ENCODE measurements around the gene SPATA32. TPM values are rescaled to one million over a fixed set of nuclear protein-coding genes. Genes with fewer than 3 reads are reported as not detected.

SPATA32 gene
- not detected in 2 replicates for total RNA-seq

GRCh38 chr17:45261577-45262515, at the start of gene SPATA32:
TSS of gene SPATA32 (minus strand) at chr17:45262094. CDS start at chr17:45262016, 78 bp downstream.

GRCh38 chr17:45221081-45222013, 40.5 kb downstream of the SPATA32 start, which contains the start of gene FMNL1:
TSS of gene FMNL1 (plus strand) at chr17:45221885. CDS start at chr17:45222125, 240 bp downstream.

Other genes starting within 250 kb of the SPATA32 start
- gene DCAKD, start 210.5 kb downstream of the SPATA32 start, total RNA-seq, result 42.5 and 77.6 TPM in 2 replicates
- gene NMT1, start 200.8 kb downstream of the SPATA32 start, total RNA-seq, result 66.0 and 69.9 TPM in 2 replicates
- 74.5 and 178 TPM in 2 replicates for gene PLCD3, start 129.6 kb downstream of the SPATA32 start, total RNA-seq
- 2.9 and 10.6 TPM in 2 replicates for gene ACBD4, start 126.4 kb downstream of the SPATA32 start, total RNA-seq
- 9.6 and 14.8 TPM in 2 replicates for gene HEXIM1, start 113.6 kb downstream of the SPATA32 start, total RNA-seq
- gene HEXIM2, start 100.2 kb downstream of the SPATA32 start, total RNA-seq, result 5.2 and 13.4 TPM in 2 replicates
- gene FMNL1, start 40.2 kb downstream of the SPATA32 start, total RNA-seq, result 10.6 and 11.4 TPM in 2 replicates
- gene MAP3K14, start 54.9 kb upstream of the SPATA32 start, total RNA-seq, result 4.6 and 6.0 TPM in 2 replicates
- gene ARHGAP27, start 170.8 kb upstream of the SPATA32 start, total RNA-seq, result 11.1 and 14.1 TPM in 2 replicates
- gene PLEKHM1, start 228.6 kb upstream of the SPATA32 start, total RNA-seq, result 11.9 and 22.2 TPM in 2 replicates

Data from mesangial cell (primary cell).